Thymus (tissue), 11 donors: Measurements from ENCODE around the gene MAGI2. TPM values are rescaled to one million over a fixed set of nuclear protein-coding genes. Genes with fewer than 3 reads are reported as not detected.

Experiments used
- DNase-seq, 9 donors: peaks; one replicate each; pipeline ENCODE4 v3.0.0-alpha.2; 2013; ENCODE audit warnings: low spot score in 9 of 9, low read depth in 6 of 9, missing footprints in 1 of 9
- H3K27ac ChIP-seq, 2 donors: one replicate each; pipeline ENCODE4 v1.5.1; 2013; ENCODE audit warnings: control low read depth in 1 of 2, low read depth in 1 of 2, low read length in 1 of 2, mild to moderate bottlenecking in 1 of 2, moderate library complexity in 1 of 2
- H3K27me3 ChIP-seq, 2 donors: one replicate each; pipeline ENCODE4 v1.5.1; 2013; ENCODE audit warnings: low read length in 1 of 2; ENCODE audit not compliant: control insufficient read depth in 2 of 2, insufficient read depth in 1 of 2
- H3K36me3 ChIP-seq, 2 donors: one replicate each; pipeline ENCODE4 v1.5.1; 2013; ENCODE audit warnings: low read length in 1 of 2, mild to moderate bottlenecking in 1 of 2, moderate library complexity in 1 of 2; ENCODE audit not compliant: control insufficient read depth in 2 of 2, insufficient read depth in 2 of 2
- H3K4me1 ChIP-seq, 2 donors: one replicate each; pipeline ENCODE4 v1.5.1; 2013; ENCODE audit warnings: low read length in 2 of 2; ENCODE audit not compliant: control insufficient read depth in 2 of 2, insufficient read depth in 2 of 2
- H3K4me3 ChIP-seq, 2 donors: one replicate each; pipeline ENCODE4 v1.5.1; 2013; ENCODE audit warnings: low read length in 2 of 2, control low read depth in 1 of 2, mild to moderate bottlenecking in 1 of 2
- H3K9me3 ChIP-seq, 2 donors: one replicate each; pipeline ENCODE4 v1.5.1; 2013; ENCODE audit warnings: low read length in 1 of 2, mild to moderate bottlenecking in 1 of 2; ENCODE audit not compliant: control insufficient read depth in 2 of 2, insufficient read depth in 1 of 2
- WGBS: extraction: QIAGEN DNeasy Blood & Tissue Kit; methylation state at CpG from one replicate; pipeline ENCODE4 v1.1.7; 2013; 5-methylcytosine and 5-hydroxymethylcytosine counted together
- polyA plus RNA-seq: library from polyadenylated mRNA; stranded (reverse); fragments of 200-250 nt; gene quantifications from one replicate; pipeline ENCODE4 v1.2.3, GENCODE V29; 2013
- total RNA-seq: library from RNA; stranded (reverse); fragments of 120-200 nt; gene quantifications from one replicate; pipeline ENCODE4 v1.2.4, GENCODE V29; 2013
- donor health status: healthy.

MAGI2 gene
- total and polyA plus RNA-seq, 2 donors = 0.42 to 1.7 TPM

DNA sequence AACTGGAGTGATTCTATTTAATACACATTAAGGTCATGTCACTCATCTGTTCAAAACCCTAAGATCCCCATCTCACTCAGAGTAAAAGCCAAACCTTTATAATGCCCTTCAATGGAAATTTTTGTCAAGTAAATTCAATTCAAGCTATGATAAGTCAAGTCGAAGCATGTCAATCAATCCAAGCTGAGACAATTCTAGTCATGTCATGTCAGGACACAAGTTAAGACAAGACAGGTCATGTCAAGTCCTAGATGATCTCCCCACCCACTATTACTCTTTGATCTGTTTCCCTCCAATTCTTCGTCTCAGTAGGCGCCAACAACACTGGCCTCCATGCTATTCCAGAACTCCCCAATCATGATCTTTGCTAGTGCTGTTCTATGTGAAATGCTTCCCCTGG, 141.4 kb downstream of the MAGI2 start:
- no peak for DNase-seq
- WGBS = 97% methylated on average over 3 of the region's 3 CpGs
- no peaks in the 10 kb centered on the region for H3K4me1 ChIP-seq
- H3K27me3 ChIP-seq = no peaks in the 10 kb centered on the region
- H3K36me3 ChIP-seq = no peaks in the 10 kb centered on the region
- no peak overlapping the region for H3K27ac ChIP-seq
- no peak overlapping the region for H3K4me3 ChIP-seq
- H3K9me3 ChIP-seq = no peaks in the 10 kb centered on the region

DNA sequence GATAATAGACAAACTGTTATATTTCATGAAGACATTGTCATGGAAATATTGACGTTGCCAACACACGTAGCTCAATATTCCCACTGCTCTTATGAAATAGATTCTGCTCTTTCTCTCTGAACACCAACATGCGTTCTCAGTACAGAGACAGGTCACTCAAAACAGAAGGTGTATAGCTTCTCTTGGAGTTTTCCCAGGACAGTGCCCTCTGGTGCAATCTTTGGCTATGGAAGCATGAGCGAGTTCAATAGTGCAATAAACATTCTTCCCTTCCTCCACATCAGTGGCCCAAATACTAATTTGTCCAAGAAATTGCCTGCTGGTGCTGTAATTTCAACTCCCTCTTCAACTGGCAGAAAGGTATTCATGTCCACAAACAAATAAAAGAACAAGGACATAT, 145.3 kb downstream of the MAGI2 start:
- WGBS = 95% methylated on average over 4 of the region's 4 CpGs
- Histone ChIP-seq H3K4me1 (no peaks in the 10 kb centered on the region), H3K9me3 (no peaks in the 10 kb centered on the region), H3K27ac (no peak overlapping the region), H3K36me3 (no peaks in the 10 kb centered on the region), H3K4me3 (no peak overlapping the region), H3K27me3 (no peaks in the 10 kb centered on the region)
- DNase-seq = no peak

DNA sequence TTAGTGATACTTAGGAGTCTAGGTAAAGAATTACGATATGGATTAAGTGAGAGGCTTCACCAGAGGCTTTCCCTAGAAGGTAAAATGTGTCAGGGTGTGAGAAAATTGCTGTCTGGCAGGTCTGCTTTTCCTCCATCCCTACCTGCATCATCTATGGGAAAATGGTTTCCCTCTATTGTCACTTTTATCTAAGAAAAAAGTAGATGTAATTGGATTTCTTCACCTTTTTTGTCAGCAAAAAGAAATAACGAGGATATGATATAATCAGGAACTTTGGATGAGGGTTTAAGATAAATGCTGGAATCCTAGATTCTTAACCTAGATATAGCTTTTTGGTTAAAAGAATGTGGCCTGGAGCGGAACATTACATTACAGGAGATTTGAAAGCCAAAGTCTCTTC, 146.1 kb downstream of the MAGI2 start:
- 77% methylated on average over 3 of the region's 3 CpGs for WGBS
- H3K36me3 ChIP-seq = no peaks in the 10 kb centered on the region
- no peak overlapping the region for H3K4me3 ChIP-seq

GRCh38 chr7:79304711-79305110, 148.8 kb downstream of the MAGI2 start:
- H3K36me3 ChIP-seq = no peaks in the 10 kb centered on the region
- no peak overlapping the region for H3K4me3 ChIP-seq
- H3K9me3 ChIP-seq = no peaks in the 10 kb centered on the region
- no peaks in the 10 kb centered on the region for H3K27me3 ChIP-seq
- WGBS = 94% methylated on average over 2 of the region's 2 CpGs
- H3K27ac ChIP-seq = no peak overlapping the region
- no peak for DNase-seq
- H3K4me1 ChIP-seq = no peaks in the 10 kb centered on the region

More for the DNA sequence above, 146.1 kb downstream of the MAGI2 start:
- H3K9me3 ChIP-seq = no peaks in the 10 kb centered on the region
- no peak for DNase-seq
- H3K27me3 ChIP-seq = no peaks in the 10 kb centered on the region
- H3K4me1 ChIP-seq = no peaks in the 10 kb centered on the region
- H3K27ac ChIP-seq = no peak overlapping the region

GRCh38 chr7:79302293-79302692, 151.2 kb downstream of the MAGI2 start:
- H3K27me3 ChIP-seq = no peaks in the 10 kb centered on the region
- no peak for DNase-seq
- H3K4me1 ChIP-seq = no peaks in the 10 kb centered on the region
- no peaks in the 10 kb centered on the region for H3K36me3 ChIP-seq
- WGBS = 93% methylated on average over 1 of the region's 1 CpG
- no peak overlapping the region for H3K4me3 ChIP-seq
- H3K9me3 ChIP-seq = no peaks in the 10 kb centered on the region
- H3K27ac ChIP-seq = no peak overlapping the region

GRCh38 chr7:79301419-79301818, 152.0 kb downstream of the MAGI2 start:
- Histone ChIP-seq H3K27me3 (no peaks in the 10 kb centered on the region), H3K4me3 (no peak overlapping the region), H3K4me1 (no peaks in the 10 kb centered on the region), H3K9me3 (no peaks in the 10 kb centered on the region), H3K27ac (no peak overlapping the region), H3K36me3 (no peaks in the 10 kb centered on the region)
- DNase-seq = no peak

- H3K27me3 ChIP-seq = no peaks in the 10 kb centered on the region
- no peaks in the 10 kb centered on the region for H3K36me3 ChIP-seq
- no peak overlapping the region for H3K27ac ChIP-seq
- H3K9me3 ChIP-seq = no peaks in the 10 kb centered on the region
- no peak overlapping the region for H3K4me3 ChIP-seq
- H3K4me1 ChIP-seq = no peaks in the 10 kb centered on the region
- no peak for DNase-seq
Measured at GRCh38 chr7:79300573-79300972, 152.9 kb downstream of the MAGI2 start.

DNA sequence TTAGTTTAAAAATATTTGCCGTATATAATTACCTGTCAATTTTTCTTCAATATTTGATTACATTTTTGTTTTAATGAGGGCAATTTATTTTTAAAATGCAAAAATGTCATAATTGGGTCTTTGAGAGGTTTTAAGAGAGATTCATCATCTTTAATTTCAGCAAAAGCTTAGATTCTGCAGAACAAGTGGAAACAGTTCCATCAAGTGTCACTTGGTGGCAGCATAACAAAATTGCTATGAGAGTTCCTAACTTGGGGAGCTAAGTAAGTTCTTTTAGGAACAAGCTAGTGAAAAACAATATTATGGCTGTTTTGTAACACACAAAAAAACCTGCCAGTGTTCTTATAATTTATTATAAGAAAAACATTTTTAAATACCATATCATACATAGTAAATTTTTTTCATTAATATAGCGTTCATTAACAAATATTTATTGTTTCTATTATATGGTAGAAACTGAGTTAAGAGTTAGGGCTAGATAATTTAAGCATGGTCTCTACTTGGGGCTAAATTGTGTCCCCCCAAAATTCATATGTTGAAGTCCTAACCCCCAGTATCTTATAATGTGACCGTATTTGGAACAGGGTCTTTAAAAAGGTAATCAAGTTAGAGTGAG, 155.2 kb downstream of the MAGI2 start:
- Histone ChIP-seq H3K27me3 (no peaks in the 10 kb centered on the region), H3K4me3 (no peak overlapping the region), H3K27ac (no peak overlapping the region), H3K9me3 (no peaks in the 10 kb centered on the region), H3K36me3 (no peaks in the 10 kb centered on the region), H3K4me1 (no peaks in the 10 kb centered on the region)
- 96% methylated on average over 3 of the region's 3 CpGs for WGBS
- peak in 5 of 9 donors; percentile 4 to 42 (median 8) for DNase-seq

DNA sequence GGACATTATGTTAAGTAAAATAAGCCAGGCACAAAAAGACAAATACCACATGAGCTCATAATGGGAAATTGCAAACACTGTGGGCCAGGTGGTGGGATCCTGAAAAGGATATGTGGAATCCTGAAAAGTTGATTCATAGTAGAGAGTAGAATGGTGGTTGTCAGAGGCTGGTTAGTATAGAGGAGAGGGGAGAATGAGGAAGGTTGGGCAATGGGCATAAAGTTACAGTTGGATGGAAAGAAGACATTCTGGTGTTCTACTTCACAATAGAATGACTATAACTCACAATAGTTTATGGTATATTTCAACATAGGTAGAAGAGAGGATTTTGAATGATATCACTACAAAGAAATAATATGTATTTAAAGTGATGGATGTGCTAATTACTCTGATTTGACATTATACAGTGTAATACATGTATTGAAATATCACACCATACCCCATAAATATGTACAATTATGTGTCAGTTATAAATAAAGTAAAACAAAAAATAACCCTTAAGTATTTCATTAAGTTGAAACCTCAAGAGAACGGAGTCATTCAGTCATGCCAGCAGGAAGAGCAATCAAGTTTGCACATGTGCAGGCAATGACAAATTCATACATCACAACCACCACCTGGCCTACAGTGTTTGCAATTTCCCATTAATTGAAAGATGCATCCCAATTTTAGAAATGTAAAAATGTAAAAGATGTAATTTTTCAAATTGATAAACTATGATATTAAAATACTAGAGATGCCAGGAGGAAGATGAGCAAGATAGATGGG, 156.7 kb downstream of the MAGI2 start:
- H3K9me3 ChIP-seq = no peaks in the 10 kb centered on the region
- DNase-seq = no peak
- H3K4me3 ChIP-seq = no peak overlapping the region
- H3K27ac ChIP-seq = no peak overlapping the region
- H3K27me3 ChIP-seq = no peaks in the 10 kb centered on the region
- H3K4me1 ChIP-seq = no peaks in the 10 kb centered on the region
- no peaks in the 10 kb centered on the region for H3K36me3 ChIP-seq
- WGBS = 90% methylated on average over 1 of the region's 1 CpG
